Activated CD4-positive, alpha-beta T cell treated with anti-CD3 and anti-CD28 coated beads for 4 hours (primary cell): ENCODE results near the gene TSR3.
A peak's percentile ranks its signal among the peaks of the same experiment; 100 is the strongest.

Source experiments
- DNase-seq, 2 donors: peaks; one replicate each; pipeline ENCODE4 v3.0.0-alpha.2; 2020

Gene TSR3

DNA sequence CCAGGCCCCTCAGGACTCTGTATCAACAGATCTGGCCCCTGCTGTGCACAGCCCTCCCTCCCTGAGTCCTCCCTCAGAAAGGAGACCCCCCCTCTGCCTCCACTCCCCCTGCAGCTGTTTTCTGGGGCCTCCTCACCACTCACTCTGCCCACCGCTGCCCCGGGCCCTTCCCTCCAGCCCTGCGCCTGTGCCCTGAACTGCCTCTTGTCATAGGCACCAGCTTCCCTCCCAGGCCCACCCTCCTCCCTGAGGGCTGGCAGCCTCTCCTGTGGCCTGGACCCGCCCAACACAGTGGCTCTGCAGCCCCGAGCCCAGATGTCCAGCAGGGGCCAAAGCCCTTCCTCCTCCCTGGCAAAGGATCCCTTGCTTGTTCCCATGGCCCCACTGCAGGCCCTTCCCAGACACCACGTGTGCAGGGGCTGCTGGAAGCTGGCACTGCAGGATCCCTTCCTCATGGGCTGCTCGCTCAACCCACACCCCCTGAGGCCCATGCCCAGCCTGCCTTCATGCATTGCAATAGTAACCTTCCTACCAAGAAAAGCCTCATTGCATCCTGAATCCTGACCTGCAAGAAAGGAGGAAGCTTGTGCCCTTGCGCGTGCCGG lies 25.8 kb upstream of the TSR3 start:
- no peak for DNase-seq

DNA sequence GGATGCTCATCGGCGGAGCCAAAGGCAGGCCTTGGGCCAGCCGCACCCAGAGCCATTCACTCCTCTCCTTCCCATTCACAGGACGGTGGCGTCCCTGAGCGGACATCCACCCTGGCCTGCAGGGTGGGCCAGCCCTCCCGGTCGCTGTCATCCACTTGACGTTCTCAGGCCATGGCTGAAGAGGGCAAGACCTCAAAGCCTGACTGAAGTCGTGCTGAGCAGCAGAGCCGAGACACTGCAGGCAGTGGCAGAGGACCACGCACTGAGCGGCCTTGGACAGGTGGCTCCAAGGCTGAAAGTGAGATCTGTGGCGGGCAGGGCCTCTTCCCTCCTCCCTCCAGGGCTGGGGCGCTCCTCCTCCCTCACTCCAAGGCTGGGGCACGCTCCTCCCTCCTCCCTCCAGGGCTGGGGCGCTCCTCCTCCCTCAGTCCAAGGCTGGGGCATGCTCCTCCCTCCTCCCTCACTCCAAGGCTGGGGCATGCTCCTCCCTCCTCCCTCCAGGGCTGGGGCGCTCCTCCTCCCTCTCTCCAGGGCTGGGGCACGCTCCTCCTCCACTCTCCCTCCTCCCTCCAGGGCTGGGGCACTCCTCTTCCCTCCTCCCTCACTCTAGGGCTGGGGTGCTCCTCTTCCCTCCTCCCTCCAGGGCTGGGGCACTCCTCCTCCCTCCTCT lies 24.2 kb upstream of the TSR3 start:
- no peak for DNase-seq

DNA sequence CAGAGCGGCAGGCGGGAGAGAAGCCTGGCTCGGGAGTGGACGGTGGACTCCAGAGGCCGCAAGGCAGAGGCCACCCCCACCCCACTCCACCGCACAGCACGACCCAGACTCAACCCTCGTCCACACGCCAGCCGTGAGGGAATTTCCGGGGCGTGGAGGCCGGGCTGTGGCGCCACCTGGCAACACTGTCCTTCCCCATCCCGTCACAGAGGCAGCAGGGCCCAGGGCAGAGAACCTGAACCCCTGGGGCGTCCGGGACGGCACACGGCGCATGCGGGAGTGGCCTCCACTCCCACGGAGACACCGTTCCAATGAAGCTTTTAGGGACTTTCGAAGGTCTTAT lies 23.6 kb upstream of the TSR3 start:
- no peak for DNase-seq

DNA sequence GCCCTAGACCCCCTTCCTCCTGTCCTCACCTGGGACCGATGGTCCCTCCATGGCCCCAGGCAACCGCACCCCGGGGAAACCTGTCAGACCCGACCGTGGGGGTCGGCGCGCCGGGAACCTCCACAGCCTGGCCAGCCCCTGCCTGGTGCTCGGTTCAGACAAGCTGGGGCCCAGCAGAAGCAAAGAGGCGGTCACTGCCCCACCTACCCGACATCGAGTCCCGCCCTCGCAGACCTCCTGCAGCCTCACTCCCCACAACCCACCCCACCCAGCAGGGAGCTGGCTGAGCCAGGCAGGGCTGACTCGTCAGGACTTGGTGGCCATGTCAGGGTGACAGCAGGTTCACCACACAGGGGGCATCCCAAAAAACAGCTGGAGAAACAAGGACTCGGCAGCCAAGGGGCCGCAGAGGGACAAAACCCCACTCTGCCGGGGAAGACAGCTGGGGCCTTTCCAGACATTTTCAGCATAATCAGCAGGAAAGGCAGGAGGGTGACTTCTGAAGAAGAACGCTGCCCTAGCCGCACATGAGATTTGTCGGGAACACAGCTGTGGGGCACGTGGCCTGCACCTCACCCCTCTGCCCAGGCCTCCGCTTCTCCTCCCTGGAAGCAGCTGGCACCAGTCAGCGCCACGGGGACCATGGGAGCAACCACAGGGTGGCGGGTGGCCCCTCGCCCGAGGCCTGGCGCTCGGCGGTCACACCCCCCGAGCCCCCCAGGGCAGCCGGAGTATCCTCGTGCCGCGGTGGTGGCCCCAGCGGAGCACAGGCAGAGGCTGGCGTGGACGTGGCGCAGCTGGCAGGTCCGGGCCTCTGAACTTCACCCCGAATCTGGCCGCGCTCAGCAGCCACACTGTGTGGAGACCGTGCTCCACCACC lies 23.0 kb upstream of the TSR3 start:
- no peak for DNase-seq

DNA sequence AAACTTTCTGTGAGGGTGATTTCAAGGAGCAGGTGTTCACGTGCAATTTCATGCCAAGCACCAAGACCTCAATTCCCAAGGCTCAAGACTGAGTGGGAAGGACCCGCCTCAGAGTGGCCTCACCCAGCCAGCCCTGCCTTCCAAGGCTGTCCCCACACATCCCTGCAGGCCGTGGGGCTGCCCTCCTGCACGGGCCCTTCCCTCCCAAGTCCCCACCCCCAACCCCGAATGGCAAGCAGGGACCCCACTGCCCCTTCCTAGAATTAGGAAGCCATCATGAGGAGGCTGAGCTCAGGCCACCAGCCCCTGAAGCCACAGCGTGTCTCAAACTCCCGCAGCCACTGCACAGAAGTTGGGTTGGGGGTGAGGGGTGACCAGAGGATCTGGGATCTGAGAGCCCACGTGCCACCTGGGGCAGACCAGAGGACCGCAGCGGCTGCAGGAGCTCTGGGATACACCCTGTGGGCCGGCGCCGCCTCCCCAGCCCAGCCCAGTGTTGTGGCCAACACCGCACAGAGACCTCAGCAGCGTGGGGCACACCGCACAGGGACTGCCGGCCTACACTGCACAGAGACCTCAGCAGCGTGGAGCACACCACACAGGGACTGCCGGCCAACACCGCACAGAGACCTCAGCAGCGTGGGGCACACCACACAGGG lies 20.7 kb upstream of the TSR3 start:
- no peak for DNase-seq

DNA sequence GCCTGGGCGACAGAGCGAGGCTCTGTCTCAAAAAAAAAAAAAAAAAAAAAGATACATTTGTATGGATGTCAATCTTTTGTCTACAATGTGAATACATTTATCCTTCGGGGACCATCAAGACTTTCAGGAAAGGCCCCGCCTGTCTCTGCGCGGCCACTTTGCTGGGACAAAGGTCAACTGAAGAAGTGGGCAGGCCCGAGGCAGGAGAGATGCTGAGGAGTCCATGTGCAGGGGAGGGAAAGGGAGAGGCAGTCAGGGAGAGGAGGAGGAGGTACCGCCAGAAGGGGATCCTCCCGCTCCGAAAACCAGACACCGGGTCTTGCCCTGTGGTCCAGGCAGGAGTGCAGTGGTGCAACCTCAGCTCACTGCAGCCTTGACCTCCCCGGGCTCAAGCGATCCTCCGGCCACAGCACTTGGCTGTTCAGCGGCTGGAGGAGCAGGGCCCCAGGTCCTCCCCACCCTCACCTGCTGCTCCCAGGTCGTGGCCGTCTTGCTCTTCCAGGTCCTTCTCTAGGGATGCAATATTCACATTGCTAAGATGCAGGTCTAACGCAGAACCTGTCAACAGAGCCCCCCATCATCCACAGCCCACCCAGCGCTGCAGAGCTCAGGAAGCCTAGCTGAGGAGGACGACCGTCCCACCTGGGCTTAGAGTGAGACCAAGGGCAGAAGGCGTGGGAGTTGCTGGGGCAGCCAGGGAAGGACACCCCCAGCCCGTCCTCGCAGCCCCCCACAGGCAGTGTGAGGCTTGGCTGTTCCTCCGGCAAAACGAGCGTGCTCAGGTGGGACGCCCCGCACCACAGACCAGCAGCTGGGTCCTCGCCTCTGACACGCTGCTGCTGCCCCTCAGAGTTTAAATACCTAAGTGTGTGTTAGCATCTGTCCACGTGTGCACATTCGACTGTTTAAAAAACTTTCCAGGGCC lies 19.6 kb upstream of the TSR3 start:
- DNase-seq = no peak

DNA sequence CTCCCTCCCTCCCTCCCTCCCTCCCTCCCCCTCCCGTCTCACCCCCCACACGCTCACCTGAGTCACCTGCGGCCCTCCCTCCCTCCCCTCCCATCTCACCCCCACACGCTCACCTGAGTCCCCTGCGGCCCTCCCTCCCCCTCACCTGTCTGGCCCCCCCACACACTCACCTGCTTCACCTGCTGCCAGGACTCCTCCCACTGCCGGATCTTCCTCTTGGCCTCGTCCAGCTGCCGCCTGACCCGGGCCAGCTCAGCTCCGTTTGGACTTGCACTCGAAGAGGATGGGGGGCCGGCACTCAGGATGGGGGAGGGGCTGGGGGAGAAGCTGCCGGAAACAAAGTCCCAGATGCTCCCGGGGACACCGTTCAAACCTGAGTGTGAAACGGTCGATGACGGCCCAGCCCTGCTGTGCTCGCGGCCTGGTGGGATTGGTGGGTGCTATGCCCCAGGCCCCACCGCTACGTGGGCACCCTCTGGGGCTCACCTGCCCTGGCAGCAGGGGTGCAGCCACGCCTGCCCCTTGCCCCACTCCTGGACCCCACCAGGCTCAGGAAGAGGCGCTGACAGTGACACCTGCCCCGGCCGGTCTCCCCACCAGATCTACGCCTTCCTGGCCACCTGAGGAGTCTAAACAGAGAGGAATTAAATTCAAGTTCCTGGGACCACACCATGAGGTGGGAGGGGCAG lies 16.0 kb upstream of the TSR3 start:
- DNase-seq = no peak

DNA sequence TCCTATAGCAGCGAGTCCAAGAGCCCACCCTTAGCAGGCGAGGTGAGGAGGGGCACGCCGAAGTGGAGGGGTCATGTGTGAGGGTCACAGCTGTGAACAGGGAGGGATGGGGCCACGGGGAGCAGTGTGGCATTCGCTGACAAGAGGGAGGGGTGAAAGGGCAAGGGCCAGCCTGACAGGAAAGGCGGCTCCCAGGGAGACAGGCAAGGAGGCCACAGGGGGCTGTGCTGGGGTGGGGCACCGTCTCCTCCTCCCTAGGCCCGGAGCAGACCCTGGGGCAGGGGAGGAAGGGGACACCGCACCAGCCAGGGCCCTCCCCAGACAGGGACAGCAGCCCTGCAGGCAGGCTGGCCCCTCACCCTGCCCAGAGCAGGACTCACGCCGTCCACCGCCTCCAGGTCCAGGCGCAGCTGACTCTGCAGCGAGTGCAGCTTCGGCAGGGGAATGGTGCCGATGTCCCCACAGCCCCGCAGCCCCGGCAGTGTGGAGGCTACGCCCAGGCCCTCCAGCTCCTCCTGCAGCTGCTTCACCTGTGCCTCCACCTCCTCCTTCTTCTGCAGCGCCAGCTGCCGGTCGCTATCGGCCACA lies 15.1 kb upstream of the TSR3 start:
- DNase-seq = no peak

DNA sequence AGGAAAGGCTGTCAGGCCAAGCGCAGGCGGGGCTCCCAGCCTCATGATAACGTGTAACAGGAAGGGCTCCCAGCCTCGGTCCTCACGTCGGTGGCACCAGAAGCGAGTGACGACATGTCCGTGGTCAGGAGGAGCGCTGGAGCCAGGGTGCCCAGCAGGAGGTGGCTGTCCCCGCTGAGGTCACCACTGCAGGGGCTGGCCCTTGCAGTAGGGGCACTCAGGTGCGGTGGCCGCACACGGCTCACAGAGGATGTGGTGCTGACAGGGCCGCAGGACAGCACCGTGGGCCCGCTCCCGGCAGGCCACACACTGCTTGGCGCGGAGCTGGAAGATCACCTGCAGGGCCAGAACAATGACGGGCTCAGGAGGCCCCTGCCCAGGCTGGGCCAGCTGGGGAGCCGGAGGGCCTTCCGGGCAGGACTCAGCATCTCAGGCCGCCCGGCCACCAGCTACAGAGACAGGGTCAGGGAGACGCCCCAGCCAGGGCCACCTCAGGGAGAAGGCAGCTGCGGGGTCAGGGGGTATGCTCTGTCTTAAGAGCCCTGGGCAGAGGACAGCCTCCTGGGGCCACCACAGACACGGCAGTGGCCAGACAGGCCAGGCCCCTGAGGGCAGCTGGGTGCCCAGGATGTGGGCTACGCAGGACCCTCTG lies 14.5 kb upstream of the TSR3 start:
- DNase-seq = no peak

DNA sequence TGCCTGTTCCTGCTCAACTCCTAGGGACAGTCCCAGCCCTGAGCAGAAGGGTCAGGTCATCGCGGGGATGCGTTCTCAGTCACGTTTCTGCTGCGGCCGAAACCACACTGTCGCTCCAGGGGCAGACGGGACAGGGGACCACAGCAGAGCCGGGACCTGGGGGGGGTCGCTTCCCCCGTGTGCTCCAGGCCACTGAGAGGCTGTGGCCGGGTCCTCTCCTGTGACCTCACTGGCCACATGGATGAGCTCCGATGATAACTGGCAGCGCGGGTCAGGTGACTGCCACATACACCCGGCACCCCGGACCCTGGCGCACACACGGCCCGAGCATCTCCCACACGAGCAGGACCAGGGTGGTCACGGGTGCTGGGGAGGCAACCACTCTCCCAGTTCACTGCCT lies 12.8 kb upstream of the TSR3 start:
- no peak for DNase-seq

DNA sequence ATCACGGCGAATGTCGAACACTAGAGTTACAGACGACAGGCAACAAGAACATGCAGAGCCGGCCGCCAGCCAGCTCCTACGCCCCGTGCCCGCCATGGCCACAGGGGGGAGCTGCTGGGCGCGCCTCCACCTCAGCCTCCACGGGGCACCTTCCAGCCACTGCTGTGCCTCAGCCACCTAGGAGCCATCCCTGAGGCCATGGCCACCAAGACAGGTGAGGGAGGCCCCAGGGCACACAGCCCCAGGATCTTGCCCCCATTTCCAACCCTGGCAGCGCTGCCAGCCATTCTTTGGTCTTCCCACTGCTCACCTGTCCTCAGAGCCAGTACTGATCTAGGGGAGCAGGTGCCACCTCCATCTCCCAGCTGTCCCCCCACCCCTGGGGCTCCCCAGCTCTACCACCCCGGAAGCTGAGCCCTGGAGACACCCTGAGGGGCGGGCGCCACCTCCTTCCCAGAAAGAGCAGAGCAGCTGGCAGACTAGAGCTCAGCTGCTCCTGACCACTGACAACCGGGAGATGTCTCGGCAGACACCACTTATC lies 11.9 kb upstream of the TSR3 start:
- peak; percentile 67 to 69 for DNase-seq

DNA sequence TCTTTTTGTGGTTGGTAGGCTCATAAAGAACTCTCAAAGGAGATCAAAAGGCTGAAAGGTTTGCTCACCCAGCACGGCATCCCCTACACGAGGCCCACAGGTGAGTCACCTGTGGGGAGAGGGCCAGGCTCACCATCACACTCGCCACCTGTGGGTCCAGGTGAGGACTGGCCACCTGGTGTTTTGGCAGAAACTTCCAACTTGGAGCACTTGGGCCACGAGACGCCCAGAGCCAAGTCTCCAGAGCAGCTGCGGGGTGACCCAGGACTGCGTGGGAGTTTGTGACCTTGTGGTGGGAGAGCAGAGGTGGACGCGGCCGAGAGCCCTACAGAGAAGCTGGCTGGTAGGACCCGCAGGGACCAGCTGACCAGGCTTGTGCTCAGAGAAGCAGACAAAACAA lies 11.1 kb upstream of the TSR3 start:
- no peak for DNase-seq

DNA sequence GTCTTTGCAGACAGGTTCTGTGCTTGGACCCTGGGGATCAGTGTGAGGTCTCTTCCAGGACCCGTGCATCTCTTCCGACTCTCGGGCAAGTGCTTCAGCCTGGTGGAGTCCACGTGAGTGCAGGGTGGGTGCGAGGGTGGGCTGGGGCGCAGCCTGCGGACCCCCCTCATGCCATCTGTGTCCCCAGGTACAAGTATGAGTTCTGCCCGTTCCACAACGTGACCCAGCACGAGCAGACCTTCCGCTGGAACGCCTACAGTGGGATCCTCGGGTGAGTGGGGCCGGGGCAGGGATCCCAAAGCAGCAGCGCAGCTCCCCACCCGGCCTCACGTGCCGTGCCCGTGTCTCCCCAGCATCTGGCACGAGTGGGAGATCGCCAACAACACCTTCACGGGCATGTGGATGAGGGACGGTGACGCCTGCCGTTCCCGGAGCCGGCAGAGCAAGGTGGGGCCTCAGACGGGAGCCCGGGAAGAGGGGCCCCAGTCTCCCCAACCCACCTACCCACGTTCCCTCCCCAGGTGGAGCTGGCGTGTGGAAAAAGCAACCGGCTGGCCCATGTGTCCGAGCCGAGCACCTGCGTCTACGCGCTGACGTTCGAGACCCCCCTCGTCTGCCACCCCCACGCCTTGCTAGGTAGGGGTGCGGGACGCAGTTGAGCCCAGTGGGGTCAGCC lies 10.1 kb upstream of the TSR3 start:
- DNase-seq = no peak

DNA sequence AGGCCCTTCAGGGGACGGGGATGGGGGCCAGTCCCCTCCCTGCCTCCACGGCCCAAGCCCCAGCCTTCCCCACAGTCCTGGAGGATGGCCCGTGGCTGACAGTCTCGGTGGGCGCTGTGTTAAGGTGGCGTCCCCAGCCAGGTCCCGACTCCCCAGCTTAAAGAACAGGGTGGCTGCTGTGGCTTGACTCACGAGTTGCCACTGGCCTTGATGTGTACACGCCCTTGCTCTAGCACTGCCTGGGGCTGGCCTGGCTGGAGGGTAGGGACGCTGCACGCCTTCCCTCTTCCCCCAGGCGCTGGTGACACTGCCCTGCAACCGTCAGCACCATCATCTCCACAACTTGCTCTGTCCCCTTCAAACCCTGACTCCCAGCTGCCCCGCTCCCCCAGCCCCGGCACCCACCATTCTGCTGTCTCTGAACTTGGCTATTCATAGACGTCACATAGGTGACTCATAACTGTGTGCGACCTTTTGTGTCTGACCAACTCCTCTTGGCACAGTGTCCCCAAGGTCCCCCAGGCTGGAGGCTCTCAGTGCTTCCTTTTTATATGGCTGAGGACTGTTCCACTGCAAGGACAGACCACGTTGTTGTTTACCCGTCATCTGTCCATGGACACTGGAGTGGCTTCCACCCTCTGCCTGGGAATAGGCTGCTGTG lies 6.4 kb upstream of the TSR3 start:
- no peak for DNase-seq

DNA sequence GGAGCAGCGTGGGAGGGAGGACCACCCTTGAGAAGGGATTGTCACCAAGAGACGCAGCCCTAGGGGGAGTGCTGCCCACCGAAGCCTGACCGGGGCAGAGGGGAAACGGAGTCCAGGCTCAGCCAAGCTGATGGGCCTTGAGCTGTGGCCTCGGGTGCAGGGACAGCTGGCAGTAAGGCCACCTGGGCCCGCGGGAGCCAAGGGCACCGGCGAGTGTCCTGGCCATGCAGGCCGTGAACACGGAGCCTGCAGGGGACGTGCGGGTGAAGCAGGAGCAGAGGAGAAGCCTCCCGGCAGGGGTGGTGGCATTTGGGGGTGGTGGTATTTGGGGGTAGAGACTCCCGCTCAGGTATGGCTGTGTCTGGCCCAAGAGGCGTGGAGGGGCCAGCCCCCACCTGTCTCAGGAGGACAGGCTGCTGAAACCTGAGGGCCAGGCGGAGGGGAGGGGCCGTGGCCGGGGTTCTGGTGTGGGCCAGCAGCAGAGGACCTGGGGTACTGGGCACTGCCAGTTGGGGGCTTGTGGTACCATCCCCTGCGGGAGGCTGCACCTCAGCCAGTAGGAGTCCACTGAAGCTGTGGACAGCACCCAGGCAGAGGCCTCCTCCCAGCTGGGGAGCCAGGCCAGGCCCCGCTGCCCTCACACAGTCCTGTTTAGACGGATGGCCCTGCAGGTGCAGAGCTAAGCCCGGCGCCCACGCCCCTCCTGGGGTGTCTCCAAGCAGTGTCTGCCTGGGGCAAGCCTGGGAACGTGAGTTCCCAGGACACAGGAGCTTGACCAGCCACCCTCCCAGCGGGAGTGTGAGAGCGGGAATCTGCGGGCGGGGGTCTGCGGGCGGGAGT lies 4.6 kb upstream of the TSR3 start:
- DNase-seq = no peak

DNA sequence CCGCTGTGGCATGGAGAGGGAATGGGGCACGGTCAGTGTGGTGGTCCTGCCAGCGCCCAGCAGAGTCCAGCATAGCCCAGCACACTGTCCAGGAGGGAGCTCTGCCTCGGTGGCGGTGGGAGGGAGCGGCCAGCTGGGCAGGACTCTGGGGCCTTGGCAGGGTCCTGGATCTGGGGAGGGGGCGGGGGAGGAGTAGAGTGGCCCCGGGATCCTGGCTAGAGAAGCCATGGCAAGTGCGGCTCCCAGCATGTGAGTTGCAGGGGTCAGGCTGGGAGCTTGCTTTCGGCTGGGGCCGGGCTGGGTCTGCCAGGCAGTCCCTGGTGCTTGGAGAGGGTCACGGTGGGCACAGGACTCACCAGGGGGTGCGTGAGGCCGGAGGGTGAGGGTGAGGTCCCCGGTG lies 3.9 kb upstream of the TSR3 start:
- no peak for DNase-seq

DNA sequence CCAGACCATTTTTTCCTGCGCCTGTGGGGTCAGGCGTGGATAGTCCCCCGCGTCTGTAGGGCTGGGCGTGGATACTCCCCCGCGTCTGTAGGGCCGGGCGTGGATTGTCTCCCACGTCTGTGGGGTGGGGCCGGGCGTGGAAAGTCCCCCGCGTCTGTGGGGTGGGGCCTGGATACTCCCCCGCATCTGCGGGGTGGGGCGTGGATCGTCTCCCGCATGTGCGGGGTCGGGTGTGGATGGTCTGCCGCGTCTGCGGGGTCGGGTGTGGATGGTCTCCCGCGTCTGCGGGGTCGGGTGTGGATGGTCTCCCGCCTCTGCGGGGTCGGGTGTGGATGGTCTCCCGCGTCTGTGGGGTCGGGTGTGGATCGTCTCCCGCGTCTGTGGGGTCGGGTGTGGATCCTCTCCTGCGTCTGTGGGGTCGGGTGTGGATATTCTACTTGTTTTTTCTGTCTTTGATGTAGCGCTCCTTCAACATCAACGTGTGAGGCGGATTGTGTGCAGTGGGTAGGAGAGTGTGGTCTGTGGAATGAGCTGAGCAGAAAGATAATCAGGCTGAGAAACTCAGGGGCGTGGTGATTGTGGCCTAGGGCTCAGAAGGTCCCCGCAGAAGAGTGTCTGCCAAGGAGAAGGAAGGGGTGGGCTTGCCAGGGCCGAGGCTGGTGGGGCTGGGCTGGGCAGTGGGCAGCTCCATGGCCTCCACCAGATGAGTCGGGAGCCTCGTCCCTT lies 3.3 kb upstream of the TSR3 start:
- no peak for DNase-seq

DNA sequence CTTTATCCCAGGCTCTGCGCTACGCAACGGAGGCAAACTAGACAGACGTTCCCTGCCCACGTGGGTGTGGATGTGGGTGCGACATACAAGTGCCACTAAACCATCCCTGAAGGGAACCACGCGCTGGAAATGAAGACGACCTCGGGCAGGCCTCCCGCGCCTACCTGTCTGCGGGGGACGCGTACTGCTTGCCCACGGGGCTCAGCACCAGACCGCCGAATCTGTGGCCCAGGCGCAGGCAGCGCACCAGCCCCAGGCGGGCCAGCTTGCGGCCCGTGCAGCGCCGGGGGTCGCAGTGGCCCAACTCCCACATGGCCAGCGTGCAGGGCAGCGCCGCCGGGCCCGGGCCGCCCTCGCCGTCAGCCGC lies 480 bp downstream of the TSR3 start:
- DNase-seq = peak in 1 of 2 donors; percentile 34
